ENCODE measurements around the gene SCAPER.

SCAPER gene

DNA sequence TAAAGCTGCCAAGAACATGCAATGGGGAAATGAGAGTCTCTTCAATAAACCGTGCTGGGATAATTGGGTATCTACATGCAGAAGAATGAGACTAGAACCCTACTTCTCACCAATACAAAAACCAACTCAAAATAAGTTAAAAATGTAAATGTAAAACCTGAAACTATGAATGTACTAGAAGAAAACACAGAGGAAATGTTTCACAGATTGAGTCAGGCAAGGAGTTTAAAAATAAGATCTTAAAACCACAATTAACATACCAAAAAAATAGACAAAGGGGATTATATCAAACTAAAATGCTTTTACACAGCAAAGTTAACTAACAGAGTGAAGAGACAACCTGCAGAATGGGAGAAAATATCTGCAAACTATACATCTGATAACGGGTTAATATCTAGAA lies 478.2 kb downstream of the SCAPER start:
- TF ChIP-seq, protein P1, sequence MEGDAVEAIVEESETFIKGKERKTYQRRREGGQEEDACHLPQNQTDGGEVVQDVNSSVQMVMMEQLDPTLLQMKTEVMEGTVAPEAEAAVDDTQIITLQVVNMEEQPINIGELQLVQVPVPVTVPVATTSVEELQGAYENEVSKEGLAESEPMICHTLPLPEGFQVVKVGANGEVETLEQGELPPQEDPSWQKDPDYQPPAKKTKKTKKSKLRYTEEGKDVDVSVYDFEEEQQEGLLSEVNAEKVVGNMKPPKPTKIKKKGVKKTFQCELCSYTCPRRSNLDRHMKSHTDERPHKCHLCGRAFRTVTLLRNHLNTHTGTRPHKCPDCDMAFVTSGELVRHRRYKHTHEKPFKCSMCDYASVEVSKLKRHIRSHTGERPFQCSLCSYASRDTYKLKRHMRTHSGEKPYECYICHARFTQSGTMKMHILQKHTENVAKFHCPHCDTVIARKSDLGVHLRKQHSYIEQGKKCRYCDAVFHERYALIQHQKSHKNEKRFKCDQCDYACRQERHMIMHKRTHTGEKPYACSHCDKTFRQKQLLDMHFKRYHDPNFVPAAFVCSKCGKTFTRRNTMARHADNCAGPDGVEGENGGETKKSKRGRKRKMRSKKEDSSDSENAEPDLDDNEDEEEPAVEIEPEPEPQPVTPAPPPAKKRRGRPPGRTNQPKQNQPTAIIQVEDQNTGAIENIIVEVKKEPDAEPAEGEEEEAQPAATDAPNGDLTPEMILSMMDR (IDR thresholded peaks at IDR 0.05; ENCODE audit: low read depth, low read length, missing control alignments): no peak
- peak; percentile 5 for DNase-seq (ENCODE audit: low read depth)
- H3K4me3 ChIP-seq (ENCODE audit: low read depth, low read length): no peak overlapping the region

DNA sequence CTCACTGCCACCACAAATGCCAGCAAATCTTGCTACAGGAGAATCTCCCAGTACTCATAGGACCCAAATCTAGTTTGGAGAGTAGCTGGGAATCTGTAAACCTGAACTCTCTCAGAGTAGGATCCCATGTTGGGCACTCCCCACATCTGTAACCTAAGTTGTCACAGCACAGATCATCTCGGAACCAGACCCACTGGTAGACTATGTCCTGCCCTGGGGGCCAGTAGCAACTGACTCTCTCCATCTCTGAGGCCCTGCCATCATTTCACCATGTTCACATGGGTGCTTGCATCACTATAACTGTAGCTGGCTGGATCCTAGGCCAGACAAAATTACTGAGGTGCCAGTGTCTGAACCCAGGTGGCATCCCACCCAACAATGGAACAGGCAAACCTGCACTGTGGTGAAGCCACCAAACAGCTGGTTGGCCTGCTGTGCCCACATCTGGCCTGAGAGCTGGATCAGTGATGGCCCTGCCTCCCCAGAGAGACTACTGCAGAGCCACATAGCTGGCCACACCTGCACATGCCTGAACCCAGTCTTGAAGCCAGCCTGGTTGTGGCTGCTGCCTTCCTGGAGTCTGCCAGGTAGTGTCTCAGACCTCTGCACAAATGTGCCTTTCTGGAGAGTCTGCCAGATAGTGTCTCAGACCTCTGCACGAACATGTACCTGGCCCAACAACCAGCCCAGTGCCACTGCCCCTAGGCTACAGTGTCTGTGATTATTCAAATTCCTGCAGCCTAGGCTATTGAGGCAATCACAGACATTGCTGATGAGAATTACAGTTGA lies 486.6 kb downstream of the SCAPER start:
- TF ChIP-seq, protein P1 (IDR thresholded peaks at IDR 0.05; ENCODE audit: low read depth, low read length, missing control alignments): no peak
- no peak for DNase-seq (ENCODE audit: low read depth)
- H3K4me3 ChIP-seq (ENCODE audit: low read depth, low read length): no peak overlapping the region

DNA sequence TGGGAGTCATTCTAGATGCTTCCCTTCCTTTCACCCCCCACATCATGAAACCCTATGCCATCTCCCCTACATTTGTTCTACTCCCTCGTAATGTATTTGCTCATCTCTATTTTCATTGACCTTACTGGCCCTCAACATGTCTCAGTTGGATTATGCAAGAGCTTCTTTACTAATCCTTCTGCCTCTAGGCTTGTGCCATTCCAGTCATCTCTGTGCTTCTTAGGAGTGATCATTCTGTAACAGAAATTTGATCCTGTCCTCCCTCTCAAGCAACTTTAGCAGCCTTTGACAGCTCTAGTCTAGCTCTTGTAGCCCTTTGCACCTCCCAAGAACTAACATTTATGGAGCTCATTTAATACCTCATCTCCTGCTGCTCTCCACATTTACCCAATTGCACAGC lies 503.9 kb downstream of the SCAPER start:
- no peak for DNase-seq (ENCODE audit: low read depth)
- TF ChIP-seq, protein P1 (IDR thresholded peaks at IDR 0.05; ENCODE audit: low read depth, low read length, missing control alignments): no peak
- no peak overlapping the region for H3K4me3 ChIP-seq (ENCODE audit: low read depth, low read length)

DNA sequence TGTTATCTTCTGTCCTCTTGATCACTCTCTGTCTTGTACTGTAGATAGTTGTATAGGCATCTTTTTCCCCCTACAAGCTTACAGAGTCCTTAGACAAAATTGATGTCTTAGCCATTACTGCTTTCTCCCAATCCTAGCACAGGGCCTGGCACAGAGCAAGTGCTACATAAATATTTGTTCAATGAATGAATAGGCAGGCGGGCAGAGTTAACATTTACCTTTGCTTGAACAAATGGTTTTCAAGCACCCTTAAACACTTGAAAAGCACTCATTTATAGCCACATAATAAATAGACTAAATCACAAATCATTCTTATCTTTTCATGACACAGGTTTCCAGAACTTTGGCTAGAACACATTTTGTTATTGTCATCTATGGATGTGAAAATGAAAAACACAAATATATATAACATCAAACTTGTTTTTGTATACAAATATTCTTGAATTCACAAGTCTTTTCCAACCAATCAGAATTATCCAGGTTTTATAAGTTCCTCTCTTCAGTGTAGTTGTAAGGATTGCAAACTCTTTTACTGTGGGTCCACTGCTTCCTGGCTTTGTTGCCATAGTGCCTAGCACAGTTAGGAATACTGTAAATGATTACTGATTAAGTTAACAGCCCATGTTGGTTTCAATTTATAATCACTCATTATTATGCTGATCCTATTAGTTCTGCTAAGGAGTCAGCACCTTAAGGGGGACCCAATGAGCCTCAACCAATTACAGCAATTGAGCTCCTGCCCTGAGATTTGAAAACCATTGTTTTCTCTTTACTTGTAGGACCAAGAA lies 506.6 kb downstream of the SCAPER start:
- TF ChIP-seq, protein P1 (IDR thresholded peaks at IDR 0.05; ENCODE audit: low read depth, low read length, missing control alignments): no peak
- no peak overlapping the region for H3K4me3 ChIP-seq (ENCODE audit: low read depth, low read length)
- no peak for DNase-seq (ENCODE audit: low read depth)

DNA sequence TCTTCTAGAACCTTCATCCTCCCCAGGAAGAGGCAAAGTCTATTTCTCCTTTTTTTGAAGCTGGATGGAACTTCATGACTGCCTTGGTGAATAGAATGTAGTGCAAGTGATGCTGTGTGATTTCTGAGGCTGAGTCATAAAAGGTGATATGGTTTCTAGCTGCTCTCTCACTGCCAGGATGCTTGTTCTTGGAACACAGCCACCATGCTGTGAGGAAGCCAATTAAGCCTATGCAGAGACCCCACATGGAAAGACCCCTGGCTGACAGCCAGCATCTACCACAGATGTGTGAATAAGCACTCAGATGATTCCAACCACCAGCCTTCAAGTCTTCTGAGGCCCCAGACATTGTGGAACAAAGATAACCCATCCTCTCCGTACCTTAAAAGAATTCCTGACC lies 511.5 kb downstream of the SCAPER start:
- no peak overlapping the region for H3K4me3 ChIP-seq (ENCODE audit: low read depth, low read length)
- TF ChIP-seq, protein P1 (IDR thresholded peaks at IDR 0.05; ENCODE audit: low read depth, low read length, missing control alignments): no peak
- DNase-seq (ENCODE audit: low read depth): no peak

DNA sequence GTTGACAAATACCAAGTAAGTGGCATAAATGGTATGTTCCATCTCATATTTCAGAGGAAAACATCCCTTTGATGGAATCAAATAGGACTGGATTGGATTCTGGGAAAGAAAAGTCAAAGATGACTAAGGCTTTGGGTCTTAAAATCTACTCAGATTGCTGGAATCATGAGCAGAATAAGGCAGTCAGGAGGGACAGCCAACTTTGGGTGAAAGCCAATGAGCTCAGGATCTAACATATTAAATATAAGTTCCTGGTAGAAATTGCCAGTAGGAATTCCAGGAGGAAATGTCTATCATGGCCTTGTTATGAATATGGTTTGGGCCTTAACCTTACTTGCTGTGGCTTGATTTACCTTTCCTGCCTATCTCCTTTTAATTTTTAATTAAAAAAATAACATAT lies 513.3 kb downstream of the SCAPER start:
- no peak for DNase-seq (ENCODE audit: low read depth)
- TF ChIP-seq, protein P1 (IDR thresholded peaks at IDR 0.05; ENCODE audit: low read depth, low read length, missing control alignments): no peak
- H3K4me3 ChIP-seq (ENCODE audit: low read depth, low read length): no peak overlapping the region

All from GM12864 (cell line).